Astrocyte of the cerebellum (primary cell): ENCODE results near the gene RAB43.
"Not testable (repeated sequence)": the region's sequence is repeated elsewhere in the genome, so short reads cannot be mapped to it uniquely, and the experiment has no call there.

ENCODE experiments used
- DNase-seq: peaks from one replicate; pipeline ENCODE4 v3.0.0-alpha.2; 2011; ENCODE audit warnings: low read depth
- H3K4me3 ChIP-seq: 2 replicates; pipeline ENCODE4 v1.5.1; 2011; ENCODE audit warnings: mild to moderate bottlenecking, low read depth, low read length, moderate library complexity
- in situ Hi-C: cut with HindIII; loops from 2 replicates; pipeline ENCODE4 v1.10.0; 2017; ENCODE audit warnings: low sequenced_read_pairs
- TF ChIP-seq, protein P1 (sequence below): IDR thresholded peaks from 2 replicates; pipeline ENCODE4 v1.5.1; 2012; ENCODE audit warnings: low read length, low read depth, moderate library complexity, mild to moderate bottlenecking; ENCODE audit errors: missing control alignments

RAB43 gene

GRCh38 chr3:129082026-129082425 lies 39.6 kb downstream of the RAB43 start:
- no peak for DNase-seq
- no peak overlapping the region for H3K4me3 ChIP-seq
- in situ Hi-C loops: loop anchor here (10.0 kb wide), 1 partner anchor 87 kb away; the partner anchor contains the start of gene CFAP92
- TF ChIP-seq, protein P1, sequence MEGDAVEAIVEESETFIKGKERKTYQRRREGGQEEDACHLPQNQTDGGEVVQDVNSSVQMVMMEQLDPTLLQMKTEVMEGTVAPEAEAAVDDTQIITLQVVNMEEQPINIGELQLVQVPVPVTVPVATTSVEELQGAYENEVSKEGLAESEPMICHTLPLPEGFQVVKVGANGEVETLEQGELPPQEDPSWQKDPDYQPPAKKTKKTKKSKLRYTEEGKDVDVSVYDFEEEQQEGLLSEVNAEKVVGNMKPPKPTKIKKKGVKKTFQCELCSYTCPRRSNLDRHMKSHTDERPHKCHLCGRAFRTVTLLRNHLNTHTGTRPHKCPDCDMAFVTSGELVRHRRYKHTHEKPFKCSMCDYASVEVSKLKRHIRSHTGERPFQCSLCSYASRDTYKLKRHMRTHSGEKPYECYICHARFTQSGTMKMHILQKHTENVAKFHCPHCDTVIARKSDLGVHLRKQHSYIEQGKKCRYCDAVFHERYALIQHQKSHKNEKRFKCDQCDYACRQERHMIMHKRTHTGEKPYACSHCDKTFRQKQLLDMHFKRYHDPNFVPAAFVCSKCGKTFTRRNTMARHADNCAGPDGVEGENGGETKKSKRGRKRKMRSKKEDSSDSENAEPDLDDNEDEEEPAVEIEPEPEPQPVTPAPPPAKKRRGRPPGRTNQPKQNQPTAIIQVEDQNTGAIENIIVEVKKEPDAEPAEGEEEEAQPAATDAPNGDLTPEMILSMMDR: no peak

GRCh38 chr3:129081503-129081902 lies 40.1 kb downstream of the RAB43 start:
- TF ChIP-seq, protein P1: no peak
- DNase-seq: no peak
- H3K4me3 ChIP-seq: no peak overlapping the region
- in situ Hi-C loops: loop anchor here (10.0 kb wide), 1 partner anchor 87 kb away; the partner anchor contains the start of gene CFAP92

DNA sequence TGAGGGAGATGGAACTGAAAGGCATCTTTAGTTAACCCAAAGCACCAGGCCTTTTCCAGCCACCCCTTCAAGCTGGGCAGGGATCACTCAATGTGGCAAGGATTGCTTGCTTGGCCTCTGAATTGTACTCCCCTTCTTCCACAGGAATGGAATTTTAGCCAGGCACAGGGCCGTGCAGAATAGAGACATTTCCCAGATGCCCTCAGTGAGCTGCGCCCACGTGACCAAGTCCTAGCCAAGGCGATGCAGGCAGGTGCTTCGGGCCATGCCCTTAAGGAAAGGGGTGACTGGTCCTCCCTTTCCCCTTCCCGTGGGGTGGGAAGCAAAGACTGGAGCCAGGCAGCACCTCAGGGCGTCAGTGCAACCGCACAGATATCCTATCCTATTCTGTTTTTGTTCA lies 43.1 kb downstream of the RAB43 start:
- H3K4me3 ChIP-seq: no peak overlapping the region
- in situ Hi-C loops: no loop called here
- TF ChIP-seq, protein P1: no peak
- no peak for DNase-seq

GRCh38 chr3:129077222-129077621 lies 44.4 kb downstream of the RAB43 start:
- TF ChIP-seq, protein P1: no peak
- in situ Hi-C loops: no loop called here
- no peak for DNase-seq
- no peak overlapping the region for H3K4me3 ChIP-seq

GRCh38 chr3:129070086-129070885 lies 51.3 kb downstream of the RAB43 start:
- TF ChIP-seq, protein P1: no peak
- H3K4me3 ChIP-seq: no peak overlapping the region
- no peak for DNase-seq
- in situ Hi-C loops: no loop called here

- H3K4me3 ChIP-seq, in situ Hi-C loops, DNase-seq: not testable (repeated sequence)
These were observed 52.1 kb downstream of the RAB43 start for GRCh38 chr3:129069313-129070085.

DNA sequence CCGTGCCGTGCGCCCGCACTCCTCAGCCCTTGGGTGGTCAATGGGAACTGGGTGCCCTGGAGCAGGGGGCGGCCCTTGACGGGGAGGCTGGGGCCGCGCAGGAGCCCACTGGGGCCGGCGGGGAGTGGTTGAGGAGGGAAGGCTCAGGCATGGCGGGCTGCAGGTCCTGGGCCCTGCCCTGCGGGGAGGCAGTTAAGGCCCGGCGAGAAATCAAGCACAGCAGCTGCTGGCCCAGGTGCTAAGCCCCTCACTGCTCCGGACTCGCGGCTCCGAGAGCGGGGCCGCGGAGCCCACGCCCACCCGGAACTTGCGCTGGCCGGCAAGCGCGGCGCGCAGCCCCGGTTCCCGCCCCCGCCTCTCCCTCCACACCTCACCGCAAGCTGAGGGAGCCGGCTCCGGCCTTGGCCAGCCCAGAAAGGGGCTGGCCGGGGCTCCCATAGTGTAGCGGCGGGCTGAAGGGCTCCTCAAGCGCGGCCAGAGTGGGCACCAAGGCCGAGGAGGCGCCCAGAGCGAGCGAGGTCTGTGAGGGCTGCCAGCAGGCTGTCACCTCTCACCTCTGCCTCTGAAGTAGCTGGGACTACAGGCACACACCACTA lies 53.2 kb downstream of the RAB43 start:
- no peak for DNase-seq
- in situ Hi-C loops: no loop called here
- H3K4me3 ChIP-seq: peak overlapping the region; percentile 23
- TF ChIP-seq, protein P1: no peak

- H3K4me3 ChIP-seq, DNase-seq, in situ Hi-C loops: not testable (repeated sequence)
These were observed 53.9 kb downstream of the RAB43 start for GRCh38 chr3:129067719-129068118.
